DMS114 treated with DMSO at 0.1 percent for 48 hours (cell line): Measurements from ENCODE around the gene HOXA10.

Experiments used
- DNase-seq: peaks from one replicate; lab custom pipeline; 2025; ENCODE audit not compliant: unreplicated experiment; lab: John Stamatoyannopoulos, UW

Gene HOXA10

GRCh38 chr7:27168265-27168947 is 5.7 kb downstream of the HOXA10 start:
- no peak for DNase-seq

- no peak for DNase-seq
Observed at GRCh38 chr7:27167916-27168264, 6.2 kb downstream of the HOXA10 start.

GRCh38 chr7:27166531-27167505 is 7.3 kb downstream of the HOXA10 start:
- DNase-seq, result no peak

GRCh38 chr7:27165996-27166530 is 8.1 kb downstream of the HOXA10 start:
- DNase-seq, result no peak

- peak; percentile 74 for DNase-seq
Observed at GRCh38 chr7:27165089-27165995, 8.8 kb downstream of the HOXA10 start, which contains the start of gene HOXA9. Gene HOXA9 (minus strand): TSS chr7:27165537. CDS start chr7:27165457, 80 bp downstream.

GRCh38 chr7:27164367-27165088 is 9.6 kb downstream of the HOXA10 start:
- DNase-seq, result no peak

GRCh38 chr7:27164045-27164366 is 10.1 kb downstream of the HOXA10 start:
- no peak for DNase-seq

- no peak for DNase-seq
Observed at GRCh38 chr7:27163288-27164044, 10.7 kb downstream of the HOXA10 start.

GRCh38 chr7:27162561-27163287 is 11.4 kb downstream of the HOXA10 start:
- DNase-seq, result no peak

GRCh38 chr7:27161721-27162560 is 12.2 kb downstream of the HOXA10 start:
- no peak for DNase-seq

GRCh38 chr7:27161214-27161720 is 12.9 kb downstream of the HOXA10 start:
- no peak for DNase-seq

- peak; percentile 75 for DNase-seq
Observed at GRCh38 chr7:27160546-27161213, 13.4 kb downstream of the HOXA10 start.

- no peak for DNase-seq
Observed at GRCh38 chr7:27160145-27160545, 14.0 kb downstream of the HOXA10 start.

GRCh38 chr7:27159266-27160144 is 14.6 kb downstream of the HOXA10 start:
- DNase-seq, result no peak

GRCh38 chr7:27158436-27159265 is 15.5 kb downstream of the HOXA10 start:
- no peak for DNase-seq
